H1 (cell line): ENCODE data around the gene ANKRD66. TPM values are rescaled to one million over a fixed set of nuclear protein-coding genes. Genes with fewer than 3 reads are reported as not detected.

ENCODE experiments used
- ATF2 ChIP-seq: IDR thresholded peaks from 2 replicates; pipeline ENCODE4 v1.6.1; 2012; ENCODE audit warnings: low read length, inconsistent platforms
- CBX5 ChIP-seq: fragments of 300-800, 300-1000 bp; sonication (generic); IDR thresholded peaks from 2 replicates; pipeline ENCODE4 v1.7.1; 2016; ENCODE audit warnings: antibody characterized with exemption, low read length, low read depth
- CEBPB ChIP-seq: IDR thresholded peaks from 2 replicates; pipeline ENCODE4 v1.6.1; 2012; ENCODE audit warnings: low read depth, low read length
- CHD7 ChIP-seq: fragments of 300-600 bp; sonication (generic); IDR thresholded peaks from 2 replicates; pipeline ENCODE4 v1.7.1; 2012; ENCODE audit warnings: low read length, moderate library complexity, mild to moderate bottlenecking, inconsistent platforms; ENCODE audit not compliant: insufficient replicate concordance
- E2F6 ChIP-seq: IDR thresholded peaks from 2 replicates; pipeline ENCODE4 v1.6.1; 2012; ENCODE audit warnings: inconsistent platforms
- NANOG ChIP-seq: IDR thresholded peaks from 2 replicates; pipeline ENCODE4 v1.6.1; 2011; ENCODE audit warnings: low read length, low read depth, mild to moderate bottlenecking, inconsistent platforms; ENCODE audit not compliant: insufficient read depth, poor library complexity, severe bottlenecking
- RNF2 ChIP-seq: fragments of 200-900, 300-1000 bp; sonication (generic); IDR thresholded peaks from 2 replicates; pipeline ENCODE4 v1.7.1; 2016; ENCODE audit warnings: borderline replicate concordance, low read depth, mild to moderate bottlenecking, antibody characterized with exemption, low read length; ENCODE audit not compliant: poor library complexity, severe bottlenecking; ENCODE audit errors: missing control alignments
- SRF ChIP-seq: IDR thresholded peaks from 2 replicates; pipeline ENCODE4 v1.6.1; 2011; ENCODE audit warnings: mild to moderate bottlenecking, low read depth, low read length, moderate library complexity
- polyA plus RNA-seq, 7 experiments: library from polyadenylated mRNA; depleted of rRNA in 3 of 7; stranded (reverse) in 5 of 7; unstranded in 2 of 7; fragments of >200 nt in 5 of 7; fragments of 200-250 nt in 2 of 7; gene quantifications; 1 replicate in 5 of 7; 2 replicates in 1 of 7; 4 replicates in 1 of 7; pipeline versions ENCODE4 v1.2.1 to v1.2.3, GENCODE V29; 2011 to 2013; ENCODE audit warnings: missing spikeins in 2 of 7, mixed read lengths in 2 of 7
- total RNA-seq: library from RNA; stranded (reverse); fragmentation: NEBNext Ultra II Directional; extraction: Animal tissue kit (Norgen Biotek cat#: 25700); gene quantifications from 2 replicates; pipeline ENCODE4 v1.2.1, GENCODE V29; 2021

The ANKRD66 gene
- total and polyA plus RNA-seq, 2 of the 8 experiments (the other 6 are each of a cell fraction or from before 2014, with no cell fraction given): 0.05 TPM; not detected in 1

- TF ChIP-seq CHD7 (no peak), NANOG (no peak), CEBPB (no peak), SRF (no peak), E2F6 (no peak), CBX5 (no peak), RNF2 (no peak), ATF2 (no peak)
Measured at GRCh38 chr6:46733341-46733801, 13.4 kb upstream of the ANKRD66 start (continued).
